GM19328 (cell line): ENCODE results near the gene WASL.
"Not testable (repeated sequence)": the region's sequence is repeated elsewhere in the genome, so short reads cannot be mapped to it uniquely, and the experiment has no call there.

ENCODE experiments used
- ATAC-seq: cut with Tn5 transposase; IDR thresholded peaks from one replicate; pipeline ENCODE4 v1.9.1; 2021; ENCODE audit warnings: mild to moderate bottlenecking, moderate library complexity; ENCODE audit not compliant: unreplicated experiment

WASL gene

DNA sequence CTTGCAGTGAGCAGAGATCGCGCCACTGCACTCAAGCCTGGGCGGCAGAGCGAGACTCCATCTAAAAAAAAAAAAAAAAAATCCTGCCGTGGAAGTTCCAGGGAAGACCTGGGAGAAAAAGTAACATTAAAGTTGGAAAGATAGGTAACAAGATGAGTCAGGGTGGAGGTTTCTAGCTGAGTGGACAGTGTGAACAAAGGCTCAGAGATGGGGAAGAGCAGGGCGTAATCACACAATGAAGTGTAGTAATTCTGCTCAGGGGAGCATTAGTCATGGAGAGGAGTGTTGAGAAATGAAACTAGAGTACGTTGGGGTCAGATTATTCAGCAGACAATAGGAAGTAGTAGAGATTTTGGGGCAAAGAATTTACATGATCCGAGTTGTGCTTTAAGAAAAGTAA is 21.6 kb upstream of the WASL start:
- peak; percentile 63 for ATAC-seq

DNA sequence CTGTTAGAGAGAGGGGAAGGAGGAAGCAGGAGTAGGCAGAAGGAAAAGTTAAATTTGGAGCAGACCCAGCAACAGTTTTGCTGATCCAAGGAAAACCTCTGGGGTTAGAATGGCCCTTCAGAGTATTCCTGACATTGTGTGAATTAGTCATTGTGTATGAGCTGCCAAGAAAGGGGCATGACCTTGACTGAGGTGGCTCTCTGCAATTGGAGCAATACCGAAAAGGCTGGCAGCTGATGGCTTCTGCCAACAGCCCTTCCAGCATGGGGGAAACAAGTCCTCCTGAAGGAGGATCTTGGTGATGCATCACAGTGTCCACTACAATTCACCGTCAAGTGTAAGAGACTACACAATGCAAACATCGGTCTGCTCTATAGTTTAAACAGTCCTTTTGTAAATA is 20.6 kb upstream of the WASL start:
- ATAC-seq = no peak

DNA sequence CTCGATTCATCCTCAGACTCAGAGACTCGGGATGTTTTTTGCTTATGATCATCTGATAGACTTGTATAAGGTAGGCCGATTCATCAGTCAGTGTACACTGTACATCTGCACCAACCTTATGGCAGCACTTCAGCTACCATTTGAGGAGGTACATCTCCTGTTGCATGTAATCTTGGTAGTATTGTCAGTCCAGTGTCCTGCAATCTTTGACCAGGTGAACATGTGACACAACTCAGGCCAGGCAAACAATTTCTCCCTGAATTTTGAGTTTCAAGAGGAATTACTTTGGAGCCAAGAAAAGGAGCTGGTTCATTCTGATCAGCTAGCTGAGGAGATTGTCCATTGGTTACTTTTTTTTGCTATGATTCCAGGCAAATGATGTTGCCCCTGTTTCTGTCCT is 19.7 kb upstream of the WASL start:
- no peak for ATAC-seq

- ATAC-seq = no peak
Observed at GRCh38 chr7:123763191-123763661, 14.4 kb upstream of the WASL start.

DNA sequence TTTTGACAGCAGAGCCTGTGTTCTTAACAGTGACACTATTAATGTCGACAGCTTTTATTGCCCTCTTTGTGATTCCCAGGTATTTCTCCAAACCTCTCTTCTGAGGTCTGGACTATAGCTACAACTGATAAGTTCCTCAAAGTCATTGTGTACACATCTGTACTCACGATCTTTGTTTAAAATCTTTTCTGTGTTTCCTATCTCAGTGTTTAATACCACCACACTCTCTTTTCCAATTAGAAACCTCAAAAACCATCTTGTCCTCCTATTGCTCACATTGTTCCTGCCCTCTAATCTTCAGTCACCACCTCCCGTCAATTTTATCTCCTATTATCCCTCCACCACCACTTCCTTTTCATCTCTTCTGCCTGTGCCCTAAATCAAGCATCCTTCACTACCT is 12.9 kb upstream of the WASL start:
- no peak for ATAC-seq

DNA sequence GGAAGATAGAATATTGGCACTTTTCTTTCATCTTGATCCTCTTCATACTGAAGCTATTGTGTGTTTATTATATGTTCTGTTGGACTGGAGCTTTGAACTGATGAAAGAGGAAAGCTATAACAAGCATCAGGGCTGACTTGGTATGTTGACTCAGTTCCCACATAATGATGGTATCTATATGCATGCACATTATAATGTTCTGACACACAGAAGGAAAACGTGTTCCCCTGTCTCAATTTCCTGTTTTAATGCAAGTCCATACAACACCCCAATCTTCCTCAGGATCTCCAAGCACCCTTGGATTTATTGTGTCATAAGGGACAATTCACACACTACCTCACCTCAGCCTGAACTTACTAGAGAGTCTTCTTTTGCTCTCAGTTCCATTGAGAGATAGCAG is 8.3 kb upstream of the WASL start:
- no peak for ATAC-seq

GRCh38 chr7:123755338-123755737 is 6.5 kb upstream of the WASL start:
- ATAC-seq = no peak

DNA sequence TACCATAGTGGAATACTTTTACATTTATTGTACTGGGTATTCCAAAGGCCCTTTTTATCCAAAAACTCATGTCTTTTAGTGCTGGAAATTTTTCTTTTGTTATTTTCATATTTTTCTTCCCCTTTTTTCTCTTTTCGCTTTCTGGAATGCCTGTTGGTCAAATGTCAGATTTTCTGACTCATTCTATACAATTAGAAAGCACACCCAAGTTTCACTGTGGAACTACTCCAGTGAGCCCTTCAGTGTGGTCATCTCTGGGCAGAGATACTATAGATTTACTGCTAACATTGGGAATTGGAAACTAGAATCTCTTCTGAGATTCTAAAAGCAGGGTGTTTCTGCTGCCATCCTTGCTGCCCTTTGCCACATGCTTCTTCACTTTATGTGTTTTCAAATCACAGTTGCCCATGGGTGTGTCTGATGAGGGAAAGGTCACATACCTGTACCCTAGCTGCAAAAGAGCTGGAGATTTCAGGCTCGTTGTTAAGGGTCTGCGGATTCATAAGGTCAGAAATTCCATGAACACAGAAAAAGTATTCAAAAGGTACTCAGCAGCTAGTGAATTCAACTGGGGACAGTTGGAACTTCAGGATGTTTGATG is 5.6 kb upstream of the WASL start:
- no peak for ATAC-seq

- ATAC-seq = no peak
Observed at GRCh38 chr7:123752534-123752933, 3.7 kb upstream of the WASL start.

- no peak for ATAC-seq
Observed at GRCh38 chr7:123751821-123752220, 3.0 kb upstream of the WASL start.

- no peak for ATAC-seq
Observed at GRCh38 chr7:123750389-123751230, 1.8 kb upstream of the WASL start.

DNA sequence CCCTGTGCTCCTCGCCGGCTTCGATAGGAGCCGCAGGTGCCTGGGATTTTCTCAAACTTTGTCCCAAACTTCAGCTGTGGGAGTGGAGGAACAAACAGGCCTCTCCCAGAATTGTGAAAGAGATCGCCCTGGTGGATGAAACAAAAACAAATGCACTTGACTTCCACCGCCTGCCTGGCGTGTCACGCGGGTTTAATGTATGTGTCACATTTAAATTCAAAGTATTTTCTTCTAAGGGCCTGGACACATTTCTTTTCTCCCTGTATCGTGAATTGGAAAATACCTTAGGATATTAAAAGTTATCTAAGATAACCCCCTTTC is 694 bp upstream of the WASL start:
- peak; percentile 11 for ATAC-seq

DNA sequence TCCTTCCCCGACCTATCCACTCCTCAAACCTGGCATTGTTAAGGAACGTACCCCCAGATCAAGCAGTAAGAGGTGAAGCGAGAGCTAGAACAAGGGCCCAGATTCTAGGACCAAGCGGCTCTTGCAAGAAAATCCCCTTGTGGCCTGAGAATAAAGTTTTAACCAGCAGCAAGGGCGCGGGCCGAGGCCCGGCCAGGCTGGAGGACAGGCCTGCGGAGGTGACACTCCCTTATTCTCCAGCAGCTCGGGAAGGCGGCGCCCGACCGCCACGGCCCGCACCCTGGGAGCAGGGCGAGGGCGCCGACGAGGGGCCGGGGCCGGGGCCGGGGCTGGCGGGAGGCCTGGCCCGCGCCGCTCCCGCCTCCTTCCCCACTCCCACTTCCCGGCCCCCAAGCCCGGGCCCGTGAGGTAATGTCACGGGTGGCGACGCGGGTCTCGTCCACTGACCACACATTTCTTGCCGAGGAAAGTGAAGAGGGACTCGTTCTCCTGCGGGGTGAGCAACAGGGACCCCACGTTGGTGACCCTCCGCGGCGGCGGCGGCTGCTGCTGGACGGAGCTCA is 551 bp downstream of the WASL start:
- peak; percentile 17 for ATAC-seq

DNA sequence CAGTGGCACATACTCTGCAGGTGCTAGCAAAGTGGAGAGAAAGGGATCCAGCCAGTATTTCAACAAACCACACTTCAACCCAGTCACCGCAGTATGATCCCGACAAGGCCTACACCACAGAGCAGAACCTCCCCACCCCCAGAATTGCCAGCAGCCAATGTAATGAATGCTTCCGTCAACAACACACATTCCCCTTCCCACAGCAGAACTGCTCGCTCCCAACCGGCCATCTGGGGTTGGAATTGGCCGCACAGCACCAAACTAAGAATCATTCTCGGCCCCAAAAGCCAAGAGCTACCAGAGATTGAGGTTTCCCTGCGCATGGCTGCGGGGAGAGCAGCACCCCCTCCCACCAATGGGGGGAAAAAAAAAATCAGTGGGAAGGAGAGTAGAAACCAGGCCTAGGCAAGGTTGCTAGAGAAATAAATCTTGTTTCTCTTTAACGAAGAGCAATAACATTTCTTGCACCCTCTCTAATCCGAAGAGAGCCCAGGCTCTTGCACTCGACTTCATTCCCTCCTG is 1.1 kb downstream of the WASL start:
- no peak for ATAC-seq

DNA sequence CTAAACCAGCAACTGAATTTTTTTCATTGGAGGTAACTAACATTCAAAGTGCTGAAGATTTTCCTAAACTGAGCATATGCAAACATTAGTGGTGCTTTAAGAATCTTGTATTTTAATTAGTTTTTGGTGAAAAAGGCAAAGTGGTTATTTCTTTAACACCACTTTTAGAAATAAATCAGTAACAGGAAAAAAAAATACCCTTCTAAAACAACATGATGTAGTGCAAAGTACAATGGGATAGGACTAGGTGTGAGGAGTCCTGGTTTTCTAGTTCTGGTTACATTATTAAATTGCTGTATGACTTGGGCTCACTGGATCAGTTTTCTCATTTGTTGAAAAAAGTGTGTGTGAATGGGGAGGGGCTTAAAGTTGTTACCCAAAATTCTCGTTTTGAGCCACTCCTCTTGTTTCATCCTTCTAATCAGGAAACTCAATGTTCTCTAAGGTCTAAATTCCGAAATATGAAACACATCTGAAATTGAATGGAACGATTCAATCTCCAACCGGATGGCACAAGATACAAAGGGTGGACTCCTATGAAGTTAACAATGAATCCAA is 1.8 kb downstream of the WASL start:
- ATAC-seq = no peak

GRCh38 chr7:123746055-123746454 is 2.7 kb downstream of the WASL start:
- no peak for ATAC-seq

DNA sequence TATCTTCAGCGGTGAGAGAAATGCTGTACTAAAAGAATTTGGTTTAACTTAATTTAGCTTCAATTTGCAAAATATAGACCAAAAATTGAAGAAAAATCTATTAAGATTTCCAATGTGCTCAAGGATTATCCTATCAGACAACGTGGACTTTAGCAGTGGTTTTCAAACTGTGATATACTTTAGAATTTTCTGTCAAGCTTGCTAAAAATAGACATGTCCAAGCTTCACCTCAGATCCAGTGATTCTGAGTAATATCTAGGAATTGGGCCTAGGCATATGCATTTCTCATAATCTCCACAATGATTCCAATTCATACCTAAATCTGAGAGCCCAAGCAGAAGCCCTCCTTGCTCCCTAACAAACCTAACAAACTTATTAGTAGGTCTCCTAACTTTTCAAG is 3.4 kb downstream of the WASL start:
- no peak for ATAC-seq

GRCh38 chr7:123744416-123744815 is 4.4 kb downstream of the WASL start:
- ATAC-seq = no peak

- ATAC-seq = no peak
Observed at GRCh38 chr7:123741940-123742339, 6.9 kb downstream of the WASL start.

- no peak for ATAC-seq
Observed at GRCh38 chr7:123738808-123739207, 10.0 kb downstream of the WASL start.

DNA sequence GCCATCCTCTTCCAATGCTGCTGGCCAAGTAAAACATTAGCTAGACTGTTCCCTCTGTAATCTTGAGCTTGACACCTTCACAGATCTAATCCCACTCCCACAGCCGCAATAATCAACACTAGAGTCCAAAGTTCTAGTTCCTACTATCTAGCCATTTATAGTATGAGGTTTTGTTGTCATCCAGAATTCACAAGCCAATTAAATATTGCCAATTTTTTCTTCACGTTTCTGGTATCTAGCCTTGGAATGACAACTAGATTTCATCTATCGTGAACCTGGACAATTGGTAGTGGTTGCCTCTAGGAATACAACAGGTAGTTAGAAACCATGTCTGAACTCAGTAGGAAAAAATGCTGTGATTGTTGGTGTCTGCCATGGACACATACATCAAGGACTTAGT is 10.4 kb downstream of the WASL start:
- no peak for ATAC-seq

DNA sequence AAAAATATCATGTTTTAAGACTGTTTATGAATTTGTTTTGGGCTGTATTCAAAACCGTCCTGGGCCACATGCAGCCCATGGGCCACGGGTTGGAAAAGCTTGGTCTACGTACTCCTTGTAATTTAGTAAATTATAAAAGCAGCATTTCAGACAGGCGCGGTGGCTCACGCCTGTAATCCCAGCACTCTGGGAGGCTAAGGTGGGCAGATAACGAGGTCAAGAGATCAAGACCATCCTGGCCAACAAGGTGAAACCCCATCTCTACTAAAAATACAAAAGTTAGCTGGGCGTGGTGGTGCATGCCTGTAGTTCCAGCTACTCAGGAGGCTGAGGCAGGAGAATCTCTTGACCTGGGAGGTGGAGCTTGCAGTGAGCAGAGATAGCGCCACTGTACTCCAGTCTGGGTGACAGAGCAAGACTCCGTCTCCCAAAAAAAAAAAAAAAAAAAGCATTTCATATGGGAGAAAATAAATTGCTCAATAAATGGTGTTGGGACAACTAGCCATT is 11.6 kb downstream of the WASL start:
- not testable (repeated sequence) for ATAC-seq
